Transverse colon (tissue), 4 donors: ENCODE results near the gene PLAU. TPM values are rescaled to one million over a fixed set of nuclear protein-coding genes. Genes with fewer than 3 reads are reported as not detected.

Source experiments
- DNase-seq: peaks from one replicate; pipeline ENCODE4 v3.0.0-alpha.2; 2019
- H3K27ac ChIP-seq, 4 donors: fragments of 200-600 bp; sonication (generic); 2 replicates each; pipeline ENCODE4 v1.5.1; 2016 to 2018; ENCODE audit warnings: inconsistent platforms in 4 of 4
- H3K27me3 ChIP-seq: fragments of 200-600 bp; sonication (generic); 2 replicates; pipeline ENCODE4 v1.5.1; 2017; ENCODE audit warnings: inconsistent platforms
- H3K36me3 ChIP-seq, 4 donors: fragments of 200-600 bp; sonication (generic); 2 replicates each; pipeline ENCODE4 v1.5.1; 2017 to 2019; ENCODE audit warnings: inconsistent platforms in 4 of 4
- H3K4me1 ChIP-seq, 4 donors: fragments of 200-600 bp; sonication (generic); 2 replicates each; pipeline ENCODE4 v1.5.1; 2017 to 2020; ENCODE audit warnings: inconsistent platforms in 4 of 4
- H3K4me3 ChIP-seq, 4 donors: fragments of 200-600 bp; sonication (generic); 1 replicate in 1 of 4; 2 replicates in 3 of 4; pipeline versions ENCODE4 v1.5.1 to v1.6.1; 2017 to 2019; ENCODE audit warnings: inconsistent platforms in 4 of 4
- H3K9me3 ChIP-seq, 2 donors: fragments of 200-600 bp; sonication (generic); 2 replicates each; pipeline ENCODE4 v1.5.1; 2017 to 2019; ENCODE audit warnings: inconsistent platforms in 2 of 2
- EP300 ChIP-seq: sonication (generic); formaldehyde crosslinking; IDR thresholded peaks from one replicate; pipeline ENCODE4 v1.6.1; 2017; ENCODE audit warnings: antibody characterized with exemption, low read depth
- POLR2A ChIP-seq: fragments of 450-650 bp; IDR thresholded peaks from one replicate; pipeline ENCODE4 v1.6.1; 2016; ENCODE audit warnings: antibody characterized with exemption, mild to moderate bottlenecking, moderate library complexity
- POLR2AphosphoS5 ChIP-seq, 3 donors: sonication (generic); formaldehyde crosslinking; IDR thresholded peaks; one replicate each; pipeline ENCODE4 v1.6.1; 2016; ENCODE audit warnings: antibody characterized with exemption in 3 of 3
- WGBS, 2 donors: methylation state at CpG; one replicate each; pipeline ENCODE4 v1.1.5; 2018; ENCODE audit warnings: low coverage in 1 of 2; 5-methylcytosine and 5-hydroxymethylcytosine counted together
- in situ Hi-C, 4 donors: fragments of 200-750 bp; cut with MboI; loops; one replicate each; pipeline versions ENCODE4 v1.15.0 to v1.15.1; 2017; ENCODE audit warnings: low sequenced_read_pairs in 3 of 4, low pct_ligation_motif_present in 1 of 4, low pct_unique_long_range_greater_than_20kb in 1 of 4
- intact Hi-C: fragments of 100-400 bp; cut with DNase I; formaldehyde crosslinking; loops from one replicate; pipeline ENCODE4 v1.15.1; 2023; ENCODE audit warnings: low total_unique reads
- total RNA-seq, 4 donors: library from RNA; depleted of rRNA; stranded (reverse); fragments of >200 nt; gene quantifications; one replicate each; pipeline ENCODE4 v1.1.0, GENCODE V29; 2016
- TF ChIP-seq, protein P1 (sequence below), 5 experiments: fragments of 200-600 bp in 3 of 5; fragments of 450-650 bp in 2 of 5; sonication (generic) in 3 of 5; IDR thresholded peaks; 1 replicate in 2 of 5; 2 replicates in 3 of 5; pipeline ENCODE4 v1.5.1; 2016 to 2017; ENCODE audit warnings: antibody characterized with exemption in 5 of 5, inconsistent platforms in 3 of 5, mild to moderate bottlenecking in 2 of 5, moderate library complexity in 1 of 5

PLAU gene
- total RNA-seq, 4 donors from 2014 or later: 0.75 to 8.0 (median 2.3) TPM

DNA sequence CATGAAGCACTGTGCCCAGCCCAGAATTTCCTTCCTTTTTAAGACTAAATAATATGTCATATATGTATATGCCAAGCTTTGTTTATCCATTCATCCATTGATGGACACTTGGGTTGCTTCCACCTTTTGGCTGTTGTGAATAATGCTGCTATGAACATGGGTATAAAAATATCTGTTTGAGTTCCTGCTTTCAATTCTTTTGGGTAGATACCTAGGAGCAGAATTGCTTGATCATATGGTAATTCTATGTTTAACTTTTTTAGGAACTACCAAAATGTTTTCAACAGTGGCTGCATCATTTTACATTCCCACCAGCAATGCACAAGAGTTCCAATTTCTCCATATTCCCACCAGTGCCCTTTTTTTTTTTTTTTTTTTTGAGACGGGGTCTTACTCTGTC is 13.2 kb upstream of the PLAU start:
- WGBS, 2 donors: 92% methylated on average over 1 of the region's 1 CpG; no CpG with 5 or more reads in 1 of the 2 donors
- TF ChIP-seq EP300 (no peak), POLR2A (no peak), POLR2AphosphoS5 (IDR thresholded peaks at IDR 0.05) (no peak)
- TF ChIP-seq, protein P1, sequence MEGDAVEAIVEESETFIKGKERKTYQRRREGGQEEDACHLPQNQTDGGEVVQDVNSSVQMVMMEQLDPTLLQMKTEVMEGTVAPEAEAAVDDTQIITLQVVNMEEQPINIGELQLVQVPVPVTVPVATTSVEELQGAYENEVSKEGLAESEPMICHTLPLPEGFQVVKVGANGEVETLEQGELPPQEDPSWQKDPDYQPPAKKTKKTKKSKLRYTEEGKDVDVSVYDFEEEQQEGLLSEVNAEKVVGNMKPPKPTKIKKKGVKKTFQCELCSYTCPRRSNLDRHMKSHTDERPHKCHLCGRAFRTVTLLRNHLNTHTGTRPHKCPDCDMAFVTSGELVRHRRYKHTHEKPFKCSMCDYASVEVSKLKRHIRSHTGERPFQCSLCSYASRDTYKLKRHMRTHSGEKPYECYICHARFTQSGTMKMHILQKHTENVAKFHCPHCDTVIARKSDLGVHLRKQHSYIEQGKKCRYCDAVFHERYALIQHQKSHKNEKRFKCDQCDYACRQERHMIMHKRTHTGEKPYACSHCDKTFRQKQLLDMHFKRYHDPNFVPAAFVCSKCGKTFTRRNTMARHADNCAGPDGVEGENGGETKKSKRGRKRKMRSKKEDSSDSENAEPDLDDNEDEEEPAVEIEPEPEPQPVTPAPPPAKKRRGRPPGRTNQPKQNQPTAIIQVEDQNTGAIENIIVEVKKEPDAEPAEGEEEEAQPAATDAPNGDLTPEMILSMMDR (IDR thresholded peaks at IDR 0.05): no peak
- no peak for DNase-seq
- no peak overlapping the region for H3K4me3 ChIP-seq
- no peaks in the 10 kb centered on the region for H3K27me3 ChIP-seq
- intact Hi-C loops: no loop called here
- in situ Hi-C loops: loop anchor here in 2 of 4 donors (10.0 to 25.0 kb wide), 2 partner anchors 187 to 190 kb away; no protein-coding TSS in a partner anchor
- no peak overlapping the region for H3K27ac ChIP-seq
- no peaks in the 10 kb centered on the region for H3K9me3 ChIP-seq
- peaks cover 0 to 6% (median 0%) of the 10 kb centered on the region in 4 donors for H3K4me1 ChIP-seq
- H3K36me3 ChIP-seq: no peaks in the 10 kb centered on the region

DNA sequence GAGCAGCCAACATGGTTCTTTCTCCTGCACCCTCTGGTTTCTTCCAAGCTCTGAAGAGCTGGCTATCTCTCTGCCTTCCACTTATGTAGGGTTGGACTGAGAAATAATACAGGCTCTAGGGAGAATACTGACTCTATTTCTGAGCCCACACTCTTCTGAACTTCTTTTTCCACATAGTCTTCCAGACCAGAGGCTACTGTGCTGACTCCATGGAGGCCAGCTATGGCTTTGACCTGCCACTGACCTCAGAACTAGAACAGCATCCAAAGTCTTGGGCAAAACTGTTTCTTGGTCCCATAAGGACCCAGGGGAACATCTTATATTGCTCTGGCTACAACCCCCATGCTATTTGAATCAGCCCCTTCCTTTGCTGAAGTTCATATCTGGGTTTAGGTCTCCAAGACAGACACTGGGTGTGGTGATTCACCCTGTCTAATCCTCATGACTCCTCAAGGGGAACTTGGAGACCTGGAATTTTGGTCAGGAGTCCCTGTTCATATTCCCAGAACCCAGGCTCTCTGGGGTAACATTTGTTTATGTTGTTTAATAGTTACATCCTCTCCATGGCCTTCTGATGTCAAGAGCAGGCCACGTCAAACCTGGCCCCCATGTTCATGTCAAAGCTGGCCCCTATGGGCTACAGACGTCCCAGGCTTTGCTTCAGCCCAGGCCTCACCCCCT is 12.1 kb upstream of the PLAU start:
- no peak for DNase-seq
- in situ Hi-C loops: loop anchor here in 2 of 4 donors (10.0 to 25.0 kb wide), 2 partner anchors 186 to 188 kb away; no protein-coding TSS in a partner anchor
- intact Hi-C loops: no loop called here
- no peak for TF ChIP-seq EP300
- TF ChIP-seq POLR2AphosphoS5 (IDR thresholded peaks at IDR 0.05): no peak
- TF ChIP-seq, protein P1 (IDR thresholded peaks at IDR 0.05): no peak
- TF ChIP-seq POLR2A: no peak
- H3K9me3 ChIP-seq: no peaks in the 10 kb centered on the region
- no peak overlapping the region for H3K4me3 ChIP-seq
- H3K27me3 ChIP-seq: no peaks in the 10 kb centered on the region
- H3K4me1 ChIP-seq: peaks cover 0 to 6% (median 0%) of the 10 kb centered on the region in 4 donors
- WGBS, 2 donors: 65 to 74% methylated on average over 2 of the region's 2 CpGs
- no peak overlapping the region for H3K27ac ChIP-seq
- H3K36me3 ChIP-seq: no peaks in the 10 kb centered on the region

DNA sequence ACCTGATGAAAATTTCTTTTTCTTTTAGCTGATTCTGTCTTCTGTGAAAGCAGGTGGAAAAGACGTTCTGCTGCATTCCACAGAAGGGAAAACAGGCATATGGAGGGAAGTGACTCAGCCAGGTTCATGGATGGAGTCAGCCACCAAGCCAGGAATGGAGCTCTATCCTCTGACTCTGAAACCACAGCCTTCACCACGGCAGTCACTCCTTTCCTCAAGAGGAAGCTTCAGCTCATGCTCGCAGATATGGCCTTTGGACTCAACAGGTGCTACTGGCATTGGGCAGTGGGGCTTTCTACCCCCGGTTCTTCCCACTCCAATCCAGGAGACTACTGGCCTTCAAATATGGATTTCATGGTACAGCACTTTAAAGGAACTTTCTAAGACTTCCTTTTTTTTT is 11.5 kb upstream of the PLAU start:
- WGBS, 2 donors: 45 to 66% methylated on average over 3 to 4 of the region's 4 CpGs
- Histone ChIP-seq H3K27ac (no peak overlapping the region), H3K9me3 (no peaks in the 10 kb centered on the region), H3K4me1 (peaks cover 0 to 6% (median 0%) of the 10 kb centered on the region in 4 donors), H3K36me3 (no peaks in the 10 kb centered on the region), H3K27me3 (no peaks in the 10 kb centered on the region), H3K4me3 (no peak overlapping the region)
- intact Hi-C loops (no loop called here), in situ Hi-C loops (loop anchor here in 2 of 4 donors (10.0 to 25.0 kb wide), 2 partner anchors 185 to 188 kb away; no protein-coding TSS in a partner anchor)
- DNase-seq: no peak
- TF ChIP-seq, protein P1 (IDR thresholded peaks at IDR 0.05): no peak
- TF ChIP-seq POLR2A: no peak
- TF ChIP-seq POLR2AphosphoS5 (IDR thresholded peaks at IDR 0.05): no peak
- TF ChIP-seq EP300: no peak

DNA sequence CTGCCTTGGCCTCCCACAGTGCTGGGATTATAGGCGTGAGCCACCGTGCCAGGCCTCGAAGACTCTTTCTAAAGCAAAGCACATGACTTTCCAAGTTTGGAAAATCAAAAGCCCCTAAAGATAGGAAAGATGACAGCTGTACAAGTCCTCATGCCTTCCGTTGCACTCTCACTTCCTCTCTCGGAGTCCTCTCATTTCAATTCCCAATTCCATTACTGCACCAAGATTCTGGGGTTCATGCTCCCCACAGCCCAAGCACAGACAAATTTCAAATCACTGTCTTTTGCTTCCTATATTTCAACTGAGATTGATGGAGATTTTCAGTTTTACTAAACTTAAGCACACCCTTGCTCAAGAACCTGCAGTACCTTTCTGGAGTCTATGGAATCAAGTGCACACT is 10.9 kb upstream of the PLAU start:
- in situ Hi-C loops: no loop called here
- Histone ChIP-seq H3K27me3 (no peaks in the 10 kb centered on the region), H3K27ac (no peak overlapping the region), H3K9me3 (no peaks in the 10 kb centered on the region), H3K4me3 (no peak overlapping the region), H3K36me3 (no peaks in the 10 kb centered on the region), H3K4me1 (peaks cover 0 to 6% (median 0%) of the 10 kb centered on the region in 4 donors)
- 80% methylated on average over 5 of the region's 5 CpGs; no CpG with 5 or more reads in 1 of the 2 donors for WGBS, 2 donors
- no peak for TF ChIP-seq POLR2A
- no peak for TF ChIP-seq EP300
- TF ChIP-seq, protein P1 (IDR thresholded peaks at IDR 0.05): no peak
- no peak for TF ChIP-seq POLR2AphosphoS5 (IDR thresholded peaks at IDR 0.05)
- intact Hi-C loops: no loop called here
- DNase-seq: no peak
